ENCODE results near the gene MAML1.

GRCh38 chr5:179765400-179765799 is 32.8 kb downstream of the MAML1 start:
- TF ChIP-seq, protein P1, sequence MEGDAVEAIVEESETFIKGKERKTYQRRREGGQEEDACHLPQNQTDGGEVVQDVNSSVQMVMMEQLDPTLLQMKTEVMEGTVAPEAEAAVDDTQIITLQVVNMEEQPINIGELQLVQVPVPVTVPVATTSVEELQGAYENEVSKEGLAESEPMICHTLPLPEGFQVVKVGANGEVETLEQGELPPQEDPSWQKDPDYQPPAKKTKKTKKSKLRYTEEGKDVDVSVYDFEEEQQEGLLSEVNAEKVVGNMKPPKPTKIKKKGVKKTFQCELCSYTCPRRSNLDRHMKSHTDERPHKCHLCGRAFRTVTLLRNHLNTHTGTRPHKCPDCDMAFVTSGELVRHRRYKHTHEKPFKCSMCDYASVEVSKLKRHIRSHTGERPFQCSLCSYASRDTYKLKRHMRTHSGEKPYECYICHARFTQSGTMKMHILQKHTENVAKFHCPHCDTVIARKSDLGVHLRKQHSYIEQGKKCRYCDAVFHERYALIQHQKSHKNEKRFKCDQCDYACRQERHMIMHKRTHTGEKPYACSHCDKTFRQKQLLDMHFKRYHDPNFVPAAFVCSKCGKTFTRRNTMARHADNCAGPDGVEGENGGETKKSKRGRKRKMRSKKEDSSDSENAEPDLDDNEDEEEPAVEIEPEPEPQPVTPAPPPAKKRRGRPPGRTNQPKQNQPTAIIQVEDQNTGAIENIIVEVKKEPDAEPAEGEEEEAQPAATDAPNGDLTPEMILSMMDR (IDR thresholded peaks at IDR 0.05), result no peak
- TF ChIP-seq POLR2A (IDR thresholded peaks at IDR 0.05), result no peak

Measured in gastroesophageal sphincter (tissue), 3 donors.